ENCODE measurements around the gene BRD1.

- TF ChIP-seq CEBPB (IDR thresholded peaks at IDR 0.05; ENCODE audit: low read depth) (no peak), POLR2A (IDR thresholded peaks at IDR 0.05; ENCODE audit: borderline replicate concordance, extremely low read depth, insufficient read depth, insufficient read length) (no peak), SIN3A (IDR thresholded peaks at IDR 0.05; ENCODE audit: low read depth) (no peak), ZFX (IDR thresholded peaks at IDR 0.05) (no peak), POLR2AphosphoS5 (IDR thresholded peaks at IDR 0.05; ENCODE audit: low read depth, low read length) (no peak), CTCF (IDR thresholded peaks at IDR 0.05 in 2 of 3, conservative IDR thresholded peaks at IDR 0.05 in 1 of 3; ENCODE audit: borderline replicate concordance in 1 of 3, insufficient read depth in 1 of 3, low read depth in 2 of 3, low read length in 2 of 3) (no peak), TCF7L2 (IDR thresholded peaks at IDR 0.05; ENCODE audit: borderline replicate concordance, extremely low read depth, insufficient read depth, insufficient read length) (no peak), EZH2phosphoT487 (IDR thresholded peaks at IDR 0.05; ENCODE audit: borderline replicate concordance) (no peak), YY1 (IDR thresholded peaks at IDR 0.05; ENCODE audit: extremely low read depth, insufficient replicate concordance, low read depth, low read length) (no peak)
Observed at GRCh38 chr22:49764127-49764581, 63.5 kb downstream of the BRD1 start.
